ENCODE measurements around the gene IL27RA. TPM values are rescaled to one million over a fixed set of nuclear protein-coding genes. Genes with fewer than 3 reads are reported as not detected.

The IL27RA gene
- total RNA-seq, 1 donor: 3.9 TPM

DNA sequence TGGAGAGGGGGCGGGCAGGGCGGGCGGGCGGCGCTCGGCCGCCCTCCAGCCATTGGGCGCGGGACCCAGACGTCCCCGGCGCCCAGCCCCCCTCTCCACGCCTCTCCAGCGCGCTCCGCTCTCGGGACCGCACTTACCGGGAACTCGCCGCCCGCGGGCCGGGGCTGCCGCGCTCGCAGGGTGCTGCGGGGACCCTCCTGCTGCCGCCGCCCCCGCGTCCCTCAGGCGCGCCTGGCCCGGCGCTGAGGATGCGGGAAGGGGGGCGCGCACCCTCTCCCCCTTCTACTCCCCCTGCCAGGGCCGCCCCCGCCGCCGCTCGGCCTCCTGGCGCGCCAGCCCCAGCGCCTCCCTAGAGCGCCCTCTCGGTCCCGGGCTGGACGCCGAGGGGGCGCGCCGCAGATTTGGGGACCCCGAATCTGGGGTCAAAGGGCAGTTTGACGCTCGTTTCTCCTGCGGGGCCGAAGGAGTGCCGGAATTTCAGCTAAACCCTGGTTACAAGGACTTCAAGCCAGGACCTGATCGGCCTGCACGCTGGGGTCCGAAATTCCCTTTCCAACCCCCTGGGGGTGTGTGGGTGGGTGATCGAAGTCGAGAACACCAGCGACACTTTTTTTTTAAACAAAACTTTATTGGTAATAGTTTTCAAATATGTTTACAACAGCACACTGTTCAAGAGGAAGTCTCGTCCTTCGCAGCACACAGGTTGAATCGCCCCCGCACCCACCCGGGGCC, 59.7 kb downstream of the IL27RA start:
- H3K4me3 ChIP-seq (ENCODE audit: low read depth, low read length): peak overlapping the region; percentile 83
- TF ChIP-seq, protein P1, sequence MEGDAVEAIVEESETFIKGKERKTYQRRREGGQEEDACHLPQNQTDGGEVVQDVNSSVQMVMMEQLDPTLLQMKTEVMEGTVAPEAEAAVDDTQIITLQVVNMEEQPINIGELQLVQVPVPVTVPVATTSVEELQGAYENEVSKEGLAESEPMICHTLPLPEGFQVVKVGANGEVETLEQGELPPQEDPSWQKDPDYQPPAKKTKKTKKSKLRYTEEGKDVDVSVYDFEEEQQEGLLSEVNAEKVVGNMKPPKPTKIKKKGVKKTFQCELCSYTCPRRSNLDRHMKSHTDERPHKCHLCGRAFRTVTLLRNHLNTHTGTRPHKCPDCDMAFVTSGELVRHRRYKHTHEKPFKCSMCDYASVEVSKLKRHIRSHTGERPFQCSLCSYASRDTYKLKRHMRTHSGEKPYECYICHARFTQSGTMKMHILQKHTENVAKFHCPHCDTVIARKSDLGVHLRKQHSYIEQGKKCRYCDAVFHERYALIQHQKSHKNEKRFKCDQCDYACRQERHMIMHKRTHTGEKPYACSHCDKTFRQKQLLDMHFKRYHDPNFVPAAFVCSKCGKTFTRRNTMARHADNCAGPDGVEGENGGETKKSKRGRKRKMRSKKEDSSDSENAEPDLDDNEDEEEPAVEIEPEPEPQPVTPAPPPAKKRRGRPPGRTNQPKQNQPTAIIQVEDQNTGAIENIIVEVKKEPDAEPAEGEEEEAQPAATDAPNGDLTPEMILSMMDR (IDR thresholded peaks at IDR 0.05; ENCODE audit: insufficient read depth, low read depth, low read length): peak; percentile 23
- peak; percentile 59 for DNase-seq (ENCODE audit: low read depth)

DNA sequence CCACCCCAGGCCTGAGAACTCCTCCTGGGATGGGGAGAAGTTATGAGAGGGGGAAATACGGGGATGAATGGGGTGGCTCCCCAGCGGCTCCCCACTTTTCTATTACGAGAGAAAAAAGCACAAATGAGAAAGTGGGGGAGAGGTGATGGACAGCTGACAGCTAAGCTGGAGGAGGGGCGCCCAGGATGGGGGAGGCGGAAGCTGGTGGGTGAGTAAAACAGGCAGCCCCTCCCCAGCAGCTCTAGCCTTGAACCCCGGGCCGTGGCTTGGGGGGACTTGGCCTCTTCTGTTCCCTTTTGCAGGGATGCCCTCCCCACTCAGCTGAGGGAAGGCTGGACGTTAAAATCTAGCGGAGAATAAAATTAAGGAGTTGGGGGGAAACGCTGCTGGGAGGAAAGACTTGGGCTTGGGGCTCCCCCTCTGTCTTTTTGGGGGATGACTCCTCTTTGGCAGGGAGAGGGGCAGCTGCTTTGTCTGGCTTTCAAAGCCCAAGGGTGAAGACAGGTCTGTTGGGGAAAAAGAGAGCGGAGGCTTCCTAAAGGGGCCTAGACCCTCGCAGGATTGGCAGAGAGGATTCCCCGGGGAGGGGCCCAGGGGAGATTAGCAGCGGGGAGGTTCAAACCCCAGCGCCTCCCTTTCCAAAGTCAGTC, 60.4 kb downstream of the IL27RA start:
- DNase-seq (ENCODE audit: low read depth): no peak
- TF ChIP-seq, protein P1 (IDR thresholded peaks at IDR 0.05; ENCODE audit: insufficient read depth, low read depth, low read length): peak; percentile 2
- H3K4me3 ChIP-seq (ENCODE audit: low read depth, low read length): peak overlapping the region; percentile 83

DNA sequence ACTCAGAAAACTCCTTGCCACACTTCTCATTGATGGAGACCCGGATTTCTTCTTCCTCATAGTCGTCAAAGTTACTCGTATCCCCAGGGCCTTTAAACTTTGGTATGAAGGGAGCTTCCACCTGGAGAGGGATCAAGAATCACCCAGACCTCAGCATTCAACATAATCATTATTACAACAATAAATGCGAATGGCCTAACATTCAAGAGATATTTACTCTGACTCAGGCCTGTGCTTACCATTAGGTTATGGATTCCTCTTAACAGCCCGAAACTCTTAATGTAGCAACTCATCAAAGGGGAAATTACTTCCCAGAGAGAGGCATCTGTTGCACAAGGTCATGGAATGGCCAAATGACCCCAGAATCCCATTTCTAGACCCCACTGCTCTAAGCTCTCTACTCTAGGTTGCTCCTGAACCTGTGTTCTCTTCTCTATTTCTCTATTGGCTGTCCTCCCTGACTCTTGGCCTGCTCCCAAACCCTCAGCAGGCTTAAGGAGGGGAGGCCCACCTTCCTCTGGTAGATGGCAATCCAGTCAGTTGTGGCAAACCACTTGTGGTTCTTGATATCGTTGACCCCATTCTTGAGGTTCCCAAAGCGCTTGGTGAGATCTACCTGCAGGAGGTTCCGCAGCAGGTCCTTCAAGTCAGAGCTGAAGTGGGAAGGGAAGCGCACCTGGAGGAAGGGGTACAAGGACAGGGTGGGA, 61.7 kb downstream of the IL27RA start:
- no peak overlapping the region for H3K4me3 ChIP-seq (ENCODE audit: low read depth, low read length)
- no peak for DNase-seq (ENCODE audit: low read depth)
- TF ChIP-seq, protein P1 (IDR thresholded peaks at IDR 0.05; ENCODE audit: insufficient read depth, low read depth, low read length): no peak

DNA sequence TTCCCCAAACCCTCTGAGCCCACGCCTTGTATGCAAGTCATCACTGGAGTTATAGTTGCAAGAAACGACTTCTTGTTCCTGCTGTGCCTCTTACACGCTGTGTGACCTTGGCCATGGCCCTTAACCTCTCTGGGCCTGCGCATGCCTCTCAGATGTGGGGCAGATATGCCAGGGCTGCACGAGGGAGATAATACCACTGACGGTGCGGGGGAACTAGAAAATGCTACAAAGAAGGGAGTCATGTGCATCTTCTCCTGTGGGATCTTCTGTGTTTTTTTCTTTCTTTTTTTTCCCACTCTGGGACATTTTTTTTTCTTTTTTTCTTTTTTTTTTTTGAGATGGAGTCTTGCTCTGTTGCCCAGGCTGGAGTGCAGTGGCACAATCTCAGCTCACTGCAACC, 63.3 kb downstream of the IL27RA start:
- H3K4me3 ChIP-seq (ENCODE audit: low read depth, low read length): no peak overlapping the region
- no peak for DNase-seq (ENCODE audit: low read depth)
- TF ChIP-seq, protein P1 (IDR thresholded peaks at IDR 0.05; ENCODE audit: insufficient read depth, low read depth, low read length): no peak

DNA sequence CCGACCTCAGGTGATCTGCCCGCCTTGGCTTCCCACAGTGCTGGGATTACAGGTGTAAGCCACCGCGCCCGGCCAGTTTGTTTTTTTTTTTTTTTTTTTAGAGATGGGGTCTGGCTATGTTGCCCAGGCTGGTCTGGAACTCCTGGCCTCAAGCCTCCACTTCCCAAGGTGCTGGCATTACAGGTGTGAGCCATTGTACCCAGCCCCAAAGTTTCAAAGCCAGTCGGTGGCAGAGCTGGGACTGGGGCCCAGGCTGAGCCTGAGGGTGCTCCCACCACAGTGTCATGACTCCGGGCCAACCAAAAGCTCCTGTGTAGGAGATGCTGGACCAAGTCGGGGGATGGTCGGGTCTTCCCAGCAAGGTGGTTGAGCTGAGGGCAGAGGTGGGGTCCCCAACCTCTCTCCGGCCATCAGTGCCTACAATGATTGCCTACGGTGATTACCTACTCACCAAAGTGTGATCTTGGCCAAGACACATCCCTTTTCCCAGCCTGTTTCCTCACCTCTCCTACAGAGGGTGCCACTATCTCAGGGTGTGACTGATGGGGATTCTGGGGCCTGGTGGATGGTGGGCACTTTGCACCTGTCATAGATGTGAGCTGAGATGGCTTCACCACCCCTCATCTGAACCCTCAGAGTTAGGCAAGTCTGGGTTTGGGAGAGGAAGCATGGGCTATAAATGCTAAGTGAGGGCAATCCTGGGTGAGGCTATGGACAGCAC, 64.9 kb downstream of the IL27RA start:
- DNase-seq (ENCODE audit: low read depth): no peak
- TF ChIP-seq, protein P1 (IDR thresholded peaks at IDR 0.05; ENCODE audit: insufficient read depth, low read depth, low read length): peak; percentile 14
- no peak overlapping the region for H3K4me3 ChIP-seq (ENCODE audit: low read depth, low read length)

DNA sequence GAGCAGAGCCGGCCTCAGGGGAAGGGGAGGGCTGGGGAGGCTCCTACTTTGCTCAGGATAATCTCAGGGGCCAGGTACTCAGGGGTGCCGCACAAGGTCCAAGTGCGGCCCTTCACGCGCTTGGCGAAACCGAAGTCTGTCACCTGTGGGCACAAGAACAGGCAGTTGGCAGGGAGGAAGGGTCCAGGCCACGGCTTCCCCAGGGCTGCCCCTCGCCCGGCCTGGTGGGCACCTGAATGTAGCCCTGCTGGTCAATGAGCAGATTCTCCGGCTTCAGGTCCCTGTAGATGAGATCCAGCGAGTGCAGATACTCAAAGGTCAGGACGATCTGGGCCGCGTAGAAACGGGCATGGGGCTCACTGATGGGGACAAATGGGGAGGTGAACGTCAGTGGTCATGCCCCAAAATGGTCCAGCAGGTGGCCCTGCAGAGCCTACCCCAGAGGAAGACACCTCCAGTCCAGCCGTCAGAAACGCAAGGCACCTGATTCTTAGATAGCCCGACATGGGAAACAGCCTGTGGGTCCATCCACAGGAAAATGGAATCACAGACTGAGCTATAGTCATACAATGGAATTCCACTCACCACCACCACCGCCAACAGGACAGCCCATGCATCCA, 66.1 kb downstream of the IL27RA start:
- no peak for DNase-seq (ENCODE audit: low read depth)
- no peak overlapping the region for H3K4me3 ChIP-seq (ENCODE audit: low read depth, low read length)
- TF ChIP-seq, protein P1 (IDR thresholded peaks at IDR 0.05; ENCODE audit: insufficient read depth, low read depth, low read length): peak; percentile 23

All from fibroblast of villous mesenchyme (primary cell).